NCI-H2227 (cell line): ENCODE measurements around the gene DAP.
"Not testable (repeated sequence)": the region's sequence is repeated elsewhere in the genome, so short reads cannot be mapped to it uniquely, and the experiment has no call there.

Experiments used
- DNase-seq: peaks from one replicate; lab custom pipeline; 2025; ENCODE audit not compliant: unreplicated experiment; lab: John Stamatoyannopoulos, UW

DAP gene

DNA sequence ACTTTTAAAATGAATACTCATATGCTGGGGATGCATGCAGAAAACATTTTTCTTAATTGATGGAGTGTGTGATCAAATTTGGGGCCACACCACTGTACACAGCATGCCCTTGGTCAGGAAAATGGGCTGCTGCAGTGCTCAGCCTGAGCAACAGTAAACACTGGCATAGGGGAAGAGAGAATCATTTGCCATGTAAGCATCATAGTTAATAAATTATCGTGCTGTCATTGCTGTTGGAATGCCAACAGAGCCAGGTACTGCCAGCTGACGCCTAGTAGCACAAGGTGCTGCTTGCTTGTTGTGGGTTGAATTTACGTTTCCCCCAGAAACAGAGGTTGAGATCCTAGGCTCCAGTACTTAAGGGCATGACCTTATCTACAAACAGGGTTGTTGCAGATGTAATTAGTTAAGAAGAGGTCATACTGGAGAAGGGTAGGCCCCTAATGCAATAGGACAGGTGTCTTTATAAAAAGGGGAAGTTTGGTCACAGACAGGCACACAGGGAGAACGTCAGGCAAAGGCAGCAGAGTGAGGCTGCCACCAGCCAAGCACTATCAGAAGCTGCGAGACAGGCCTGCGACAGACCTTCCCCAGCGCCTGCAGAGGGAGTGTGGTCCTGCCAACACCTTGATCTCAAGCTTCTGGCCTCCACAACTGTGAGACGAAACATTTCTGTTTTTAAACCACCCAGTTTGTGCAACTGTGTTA, 25.3 kb downstream of the DAP start:
- DNase-seq: no peak

DNA sequence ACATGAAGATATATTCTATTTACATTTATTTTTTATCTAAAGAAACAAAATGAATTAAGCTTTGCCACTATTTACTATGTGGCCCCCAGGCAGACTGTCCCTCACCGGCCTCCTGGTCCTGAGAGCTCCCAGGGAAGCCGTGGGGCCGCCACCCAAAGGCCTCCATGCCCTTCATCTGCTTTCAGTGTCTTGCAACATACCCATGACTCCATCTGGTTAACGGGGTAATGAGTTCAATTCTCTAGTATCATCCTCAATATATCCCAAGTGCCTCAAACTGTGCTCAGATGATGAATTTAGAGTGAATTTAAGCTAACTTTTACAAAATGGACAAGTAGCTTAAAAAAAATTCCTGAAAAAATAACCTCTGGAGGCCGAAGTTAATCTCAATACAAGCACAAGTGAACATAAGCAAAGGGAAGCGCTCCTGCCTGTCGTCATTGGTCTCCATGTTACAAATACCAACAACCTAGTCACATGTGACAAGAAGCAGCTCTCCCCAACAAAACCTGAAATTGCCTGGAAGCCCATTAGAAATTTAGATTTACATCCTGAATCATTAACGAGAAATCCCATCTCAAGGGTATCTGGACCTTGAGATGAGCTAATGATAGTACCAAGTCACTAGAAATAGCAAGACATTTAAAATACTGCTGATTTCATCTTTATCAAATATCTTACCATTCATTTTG, 26.1 kb downstream of the DAP start:
- no peak for DNase-seq

DNA sequence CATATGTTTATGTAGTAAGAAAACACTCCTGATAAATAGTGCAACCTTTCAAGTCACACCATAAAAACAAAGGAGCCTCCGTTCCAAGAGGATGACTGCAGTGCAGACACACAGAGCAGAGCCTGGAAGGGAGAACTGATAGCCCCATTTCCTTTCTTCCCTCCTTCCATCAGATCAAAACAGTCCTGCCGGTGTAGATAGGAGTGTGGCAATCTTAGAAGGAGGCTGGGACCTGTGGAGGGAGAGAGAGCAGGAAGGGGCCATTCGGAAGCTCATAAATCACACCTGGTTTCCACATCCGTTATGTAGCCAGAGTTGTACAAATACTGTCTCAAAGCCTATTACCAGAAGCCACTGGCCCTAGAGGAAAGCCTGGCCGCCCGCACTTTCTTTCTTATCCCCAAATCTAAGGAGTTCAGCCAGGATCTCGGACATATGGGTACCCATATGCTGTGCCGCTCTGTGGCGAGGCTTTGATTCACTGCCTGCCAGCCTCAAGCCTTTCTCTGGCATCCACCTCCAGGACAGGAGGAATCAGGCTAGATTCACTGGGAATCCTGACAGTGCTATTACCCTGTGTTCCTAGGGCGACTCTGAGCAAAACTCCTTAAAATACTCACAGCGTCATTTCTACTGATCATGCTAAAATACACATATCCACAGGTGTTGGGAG, 26.9 kb downstream of the DAP start:
- DNase-seq: no peak

DNA sequence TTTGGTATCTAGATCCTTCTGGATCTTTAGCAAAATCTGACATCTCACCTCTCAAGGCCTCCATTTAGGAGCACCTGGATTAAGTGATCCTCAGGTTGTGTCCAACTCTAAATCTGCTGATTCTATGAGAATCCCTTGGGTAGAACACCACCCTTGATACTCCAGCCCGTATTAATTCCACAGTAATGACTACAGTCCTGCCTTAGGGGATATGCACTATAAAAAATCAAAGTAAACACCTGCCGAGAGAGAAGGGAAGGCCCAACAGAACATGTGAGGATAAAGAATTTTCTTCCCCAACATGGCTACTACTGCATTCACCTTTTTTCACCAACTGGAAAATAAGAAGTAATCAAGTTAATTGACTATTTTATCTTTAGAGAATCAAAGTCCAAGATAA, 27.6 kb downstream of the DAP start:
- DNase-seq: no peak

DNA sequence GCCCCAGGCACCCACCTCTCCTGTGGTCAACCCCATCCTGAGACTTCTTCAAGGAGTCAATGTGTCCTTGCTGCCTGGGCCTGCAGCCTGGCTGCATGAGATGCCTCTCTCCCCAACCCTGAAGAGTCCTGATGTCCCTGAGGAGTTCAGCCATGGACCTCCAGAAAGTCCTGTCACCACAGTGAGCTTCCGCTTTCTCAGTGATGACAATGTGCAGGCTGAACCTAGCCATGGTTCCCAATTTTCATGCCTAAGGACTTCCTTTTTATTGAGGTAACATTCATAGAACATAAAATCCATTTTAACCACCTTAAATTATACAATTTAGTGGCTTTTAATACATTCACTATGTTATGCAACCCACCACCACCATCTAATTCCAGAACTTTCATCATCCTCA, 29.1 kb downstream of the DAP start:
- no peak for DNase-seq

DNA sequence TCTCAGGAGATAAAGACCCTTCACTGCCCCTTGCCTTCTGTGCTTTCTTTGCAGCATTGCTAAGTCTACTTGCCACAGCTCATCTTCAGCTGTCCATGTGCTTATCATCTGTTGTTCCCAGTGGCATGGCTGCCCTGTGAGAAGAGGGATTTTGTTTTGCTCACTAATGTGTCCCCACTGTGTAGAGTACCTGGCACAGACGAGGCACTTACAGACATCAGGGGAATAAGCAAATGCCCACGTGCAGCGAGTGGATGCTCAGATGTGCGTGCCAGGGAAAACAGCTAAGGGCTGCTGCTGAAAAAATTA, 31.0 kb downstream of the DAP start:
- no peak for DNase-seq

DNA sequence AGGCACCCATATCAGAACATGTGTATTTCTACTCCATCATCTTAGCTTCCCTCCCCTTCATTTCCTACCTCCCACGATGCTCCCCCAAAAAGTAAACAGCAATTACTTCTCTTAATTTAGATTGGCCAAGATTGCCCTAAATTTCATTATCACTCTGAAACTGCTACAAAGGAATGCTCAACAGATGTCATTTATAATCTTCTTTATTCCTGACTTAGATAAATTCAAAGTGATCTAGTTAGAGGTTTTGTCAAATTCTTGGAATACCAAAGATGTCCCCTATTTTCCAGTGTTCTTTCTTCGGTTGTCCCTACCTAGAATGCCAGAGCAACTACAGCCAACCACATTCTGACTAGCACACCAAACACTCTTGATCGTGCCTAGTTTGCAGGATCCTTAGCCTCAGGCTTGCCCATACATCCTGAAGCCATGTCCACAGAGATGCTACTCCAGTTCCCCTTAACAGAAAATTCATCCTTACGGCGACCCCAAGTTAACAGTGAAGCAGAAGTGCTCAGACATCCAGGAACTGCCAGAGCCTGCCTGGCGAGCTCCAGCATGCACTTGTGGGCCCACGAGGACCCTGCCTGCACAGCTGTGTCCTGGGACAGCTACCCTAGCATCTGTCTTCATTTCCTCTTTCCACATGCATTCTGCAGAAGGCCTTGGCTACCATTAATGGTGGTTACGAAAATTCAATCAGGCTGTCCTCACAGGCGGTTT, 31.6 kb downstream of the DAP start:
- no peak for DNase-seq

DNA sequence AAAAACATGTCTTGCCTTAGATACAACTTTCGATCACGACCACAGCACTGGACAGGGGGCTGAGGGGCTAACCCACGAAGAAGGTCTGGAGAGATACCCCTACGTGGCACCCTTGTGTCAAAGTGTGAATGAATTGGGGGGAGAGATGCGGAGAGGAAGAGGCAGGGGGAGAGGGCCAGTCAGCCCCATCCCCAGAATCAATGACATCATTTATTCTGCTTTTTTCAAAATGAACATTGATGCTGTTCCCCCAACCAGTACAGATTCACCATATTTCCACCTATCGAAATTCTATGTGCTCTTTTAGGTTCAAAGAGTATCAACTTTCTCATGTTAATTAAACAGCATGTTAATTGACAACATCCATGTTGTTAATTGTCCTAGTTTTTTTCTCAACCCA, 32.4 kb downstream of the DAP start:
- DNase-seq: no peak

DNA sequence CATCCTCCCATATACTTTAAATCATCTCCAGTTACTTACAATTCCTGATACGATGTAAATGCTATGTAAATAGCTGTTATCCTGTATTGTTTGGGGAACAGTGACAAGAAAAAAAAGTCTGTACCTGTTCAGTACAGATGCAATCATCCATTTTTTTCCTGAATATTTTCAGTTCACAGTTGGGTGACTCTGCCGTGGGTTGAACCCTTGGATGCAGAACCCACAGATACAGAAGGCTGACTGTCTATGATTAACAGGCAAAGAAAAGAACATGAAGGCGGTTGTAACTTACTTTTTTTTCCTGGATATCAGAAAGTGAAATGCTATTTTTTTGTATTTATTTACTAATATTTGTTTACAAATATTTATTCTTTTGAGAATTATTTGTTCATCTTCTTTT, 33.2 kb downstream of the DAP start:
- DNase-seq: no peak

DNA sequence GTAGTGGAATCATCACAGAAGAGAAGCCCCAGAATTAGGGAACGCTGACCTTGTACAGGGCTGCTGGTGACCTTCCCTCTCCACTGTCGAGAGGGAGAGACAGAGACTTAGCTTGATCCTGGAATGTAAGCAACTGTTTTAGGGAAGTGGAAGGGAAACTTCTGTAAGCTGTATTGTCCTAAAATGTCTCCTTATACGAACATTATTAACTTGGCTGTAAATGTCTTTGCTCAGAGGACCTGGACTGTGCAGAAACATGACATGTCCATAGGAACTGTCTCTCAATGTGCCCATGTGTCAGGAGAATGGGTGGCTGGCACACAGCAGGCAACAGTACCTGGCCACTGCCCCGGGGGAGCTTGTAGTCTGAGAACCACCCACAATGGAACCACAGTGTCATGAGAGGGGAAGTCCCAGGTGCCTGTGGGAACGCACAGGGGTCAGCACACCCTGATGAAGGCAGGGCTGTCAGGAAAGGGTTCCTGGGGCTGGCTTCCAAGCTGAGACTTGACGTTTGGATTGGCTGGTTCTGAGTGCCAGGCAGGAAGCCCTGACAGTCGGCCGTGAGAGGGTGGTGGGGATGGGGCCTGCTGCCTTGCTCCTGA, 34.0 kb downstream of the DAP start:
- DNase-seq: no peak

DNA sequence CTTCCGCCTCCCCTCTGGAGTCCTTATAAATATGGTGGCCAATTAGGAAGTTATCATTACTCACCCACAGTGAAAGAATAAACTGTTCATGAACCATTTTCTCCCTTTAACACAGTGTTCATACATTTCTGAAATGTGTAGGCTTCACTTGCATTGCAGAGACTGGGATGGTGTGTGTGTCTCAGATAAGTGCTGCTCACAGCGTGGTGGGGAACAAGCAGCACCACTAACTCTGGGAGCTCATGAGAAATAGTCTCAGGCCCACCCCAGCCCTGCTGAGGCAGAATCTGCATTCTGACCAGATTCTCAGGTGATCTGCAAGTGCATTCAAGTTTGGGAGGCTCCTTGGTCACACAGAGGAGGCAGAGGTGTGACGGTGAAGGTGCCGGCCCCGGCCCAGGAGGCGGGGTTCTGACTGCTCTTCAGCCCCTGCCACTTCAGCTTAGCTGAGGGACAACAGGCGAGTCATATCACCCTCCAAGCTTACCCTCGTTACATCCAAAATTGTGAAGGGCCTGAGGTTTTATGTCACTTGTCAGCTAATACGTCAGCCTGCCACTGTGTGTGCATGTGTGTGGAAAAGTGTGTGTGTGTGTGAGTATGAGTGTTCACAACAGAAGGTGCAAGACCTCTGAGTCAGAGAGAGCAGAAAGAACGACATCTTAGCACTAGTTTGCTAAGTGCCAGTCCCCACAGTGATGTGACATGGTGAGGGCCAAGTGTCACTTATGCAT, 34.7 kb downstream of the DAP start:
- DNase-seq: no peak

DNA sequence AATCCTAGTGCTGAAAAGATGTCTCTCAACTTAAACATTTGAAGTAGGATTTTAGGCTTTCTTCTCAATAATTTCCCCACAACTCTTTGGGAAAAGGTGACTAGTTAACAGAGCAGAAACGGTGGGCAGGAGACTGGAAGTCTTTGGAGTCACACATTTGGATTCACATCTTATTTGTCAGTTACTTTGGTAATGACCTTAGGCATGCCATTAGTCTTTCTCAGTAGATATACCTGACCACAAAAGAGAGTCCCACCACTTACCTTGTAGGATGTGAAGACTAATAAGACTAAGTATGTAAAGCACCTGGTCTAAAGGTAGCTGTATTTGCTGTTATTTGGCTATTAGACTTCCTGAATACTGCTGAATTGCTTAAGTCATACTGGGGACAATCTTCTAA, 35.4 kb downstream of the DAP start:
- no peak for DNase-seq

DNA sequence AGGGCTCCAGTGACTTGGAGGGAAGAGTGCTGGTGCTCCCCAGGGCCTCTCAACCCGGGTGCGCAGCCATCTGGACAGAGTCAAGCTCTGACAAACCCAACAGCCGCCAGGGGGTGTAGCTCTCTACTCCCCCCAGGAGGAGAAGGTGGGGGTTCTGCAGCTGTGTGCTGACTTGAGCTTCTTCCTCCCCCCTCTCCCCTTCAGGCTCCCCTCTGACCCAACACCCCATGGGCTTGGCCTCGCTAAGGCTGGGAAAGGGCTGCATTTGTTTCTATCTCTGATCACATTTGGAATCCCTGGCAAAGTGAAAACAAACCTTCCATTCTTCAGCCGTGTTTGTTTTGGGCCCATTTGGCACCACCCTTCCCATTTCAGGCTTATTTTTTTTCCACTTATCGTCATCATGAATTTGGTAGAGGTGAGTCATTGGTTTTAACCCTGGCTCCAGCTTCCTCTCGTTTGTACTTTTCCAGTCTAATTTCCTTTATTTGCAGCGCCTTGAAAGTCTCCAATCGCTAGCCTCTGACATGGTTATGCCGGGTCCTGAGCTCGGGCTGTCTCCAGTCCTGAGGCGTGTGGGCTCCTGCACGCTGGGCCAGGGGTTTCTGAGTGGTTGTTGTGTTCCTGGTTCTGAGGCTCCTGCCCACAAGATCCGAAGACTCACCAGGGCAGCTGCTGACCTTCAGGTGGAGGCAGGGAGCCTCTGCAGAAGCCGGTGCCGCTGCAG, 36.1 kb downstream of the DAP start:
- no peak for DNase-seq

DNA sequence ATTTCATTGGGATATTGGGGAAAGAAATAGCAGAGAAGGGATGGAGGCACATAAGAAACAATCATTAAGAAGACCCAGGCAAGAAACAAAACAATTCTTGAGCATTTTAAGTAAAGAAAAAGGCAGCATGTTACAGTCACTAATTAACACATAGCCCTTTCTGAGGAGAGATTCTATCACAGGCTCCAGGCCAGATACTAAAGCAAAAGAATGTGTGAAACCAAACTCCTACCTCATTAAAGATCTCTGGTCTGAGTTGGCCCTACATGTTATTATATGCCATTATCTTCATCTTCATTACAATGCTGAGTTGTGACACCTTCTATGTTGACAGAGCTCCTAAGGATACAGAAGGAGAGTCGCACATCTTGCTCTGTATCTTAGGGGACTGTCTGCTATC, 37.5 kb downstream of the DAP start:
- DNase-seq: no peak

DNA sequence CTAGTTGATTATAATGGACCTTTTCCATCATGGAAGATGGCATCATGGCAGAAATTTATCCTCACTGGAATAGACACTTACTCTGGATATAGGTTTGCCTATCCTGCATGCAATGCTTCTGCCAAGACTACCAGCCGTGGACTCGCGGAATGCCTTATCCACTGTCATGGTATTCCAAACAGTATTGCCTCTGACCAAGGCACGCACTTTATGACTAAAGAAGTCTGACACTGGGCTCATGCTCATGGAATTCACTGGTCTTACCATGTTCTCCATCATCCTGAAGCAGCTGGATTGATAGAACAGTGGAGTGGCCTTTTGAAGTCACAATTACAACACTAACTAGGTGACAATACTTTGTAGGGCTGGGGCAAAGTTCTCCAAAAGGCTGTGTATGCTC, 40.3 kb downstream of the DAP start:
- not testable (repeated sequence) for DNase-seq

DNA sequence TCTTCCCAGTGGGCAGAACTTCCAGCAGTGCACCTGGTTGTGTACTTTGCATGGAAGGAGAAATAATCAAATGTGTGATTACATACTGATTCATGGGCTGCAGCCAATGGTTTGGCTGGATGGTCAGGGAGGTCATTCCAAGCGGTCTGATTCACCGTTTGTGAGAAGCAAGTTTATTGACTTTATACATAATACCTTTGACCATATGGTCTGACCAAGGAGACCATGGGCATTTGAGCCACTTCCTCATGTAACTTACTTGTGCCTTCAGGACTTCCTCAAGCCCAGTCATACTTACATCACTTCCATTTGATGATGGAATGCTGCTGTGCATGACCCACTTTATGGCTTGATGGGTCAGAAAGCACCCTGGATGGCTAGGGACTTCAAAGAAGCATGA, 41.1 kb downstream of the DAP start:
- DNase-seq: no peak

DNA sequence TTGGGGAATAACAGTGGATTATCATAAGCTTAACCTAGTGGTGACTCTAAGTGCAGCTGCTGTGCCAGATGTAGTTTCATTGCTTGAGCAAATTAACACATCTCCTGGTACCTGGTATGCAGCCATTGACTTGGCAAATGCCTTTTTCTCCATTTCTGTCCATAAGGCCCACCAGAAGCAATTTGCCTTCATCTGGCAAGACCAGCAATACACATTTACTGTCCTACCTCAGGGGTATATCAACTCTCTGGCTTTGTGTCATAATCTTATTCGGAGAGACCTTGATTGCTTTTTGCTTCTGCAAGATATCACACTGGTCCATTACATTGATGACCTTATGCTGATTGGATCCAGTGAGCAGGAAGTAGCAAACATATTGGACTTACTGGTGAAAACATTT, 42.4 kb downstream of the DAP start:
- DNase-seq: not testable (repeated sequence)

DNA sequence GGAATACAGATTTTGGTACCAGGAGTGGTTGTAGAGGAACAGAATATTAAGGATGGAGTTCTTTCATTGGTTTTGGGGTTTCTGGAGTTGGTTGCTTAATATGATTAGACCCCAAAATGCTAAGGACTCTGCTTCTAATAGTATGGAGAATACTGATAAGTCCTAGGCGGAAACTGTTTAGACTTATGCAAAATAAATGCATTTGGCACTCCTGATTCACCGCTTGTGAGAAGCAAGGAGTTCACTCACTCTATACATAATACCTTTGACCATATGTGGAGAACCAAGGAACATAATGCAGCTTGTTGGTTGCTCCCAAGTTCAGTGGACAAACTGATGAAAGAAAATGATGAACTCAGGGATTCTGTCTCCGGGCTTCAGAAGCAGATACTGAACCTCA, 44.2 kb downstream of the DAP start:
- not testable (repeated sequence) for DNase-seq

DNA sequence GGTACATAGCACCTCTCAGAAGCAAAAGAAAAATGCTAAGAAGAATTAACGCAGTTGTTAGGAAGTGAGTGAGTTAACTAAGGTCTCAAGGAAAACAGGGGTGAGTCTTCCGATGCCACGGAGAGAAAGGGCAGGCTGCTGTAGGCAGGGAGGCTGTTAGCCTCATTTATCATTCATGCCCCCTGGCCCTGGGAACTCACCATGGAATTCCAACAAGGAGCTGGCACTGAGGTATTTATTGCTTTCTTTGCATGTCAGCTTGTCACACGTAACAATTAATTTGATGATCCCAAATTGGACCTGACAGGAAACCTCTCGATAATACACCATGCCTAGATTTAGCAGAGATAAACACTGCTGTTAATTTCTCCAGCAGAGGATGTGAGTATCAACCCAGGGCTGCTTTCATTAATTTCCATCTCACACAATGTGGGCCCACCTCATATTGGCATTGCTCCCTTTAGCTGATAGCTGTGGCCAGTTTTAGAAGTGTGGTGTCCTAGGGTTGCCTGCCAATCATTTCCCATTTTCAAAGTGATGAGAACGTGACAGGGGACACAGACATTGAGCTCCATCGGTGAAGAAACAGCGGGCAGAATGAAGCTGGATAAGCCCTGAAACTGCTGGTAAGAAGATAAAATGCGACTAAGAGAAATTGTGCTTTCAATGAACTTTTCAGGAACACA, 45.3 kb downstream of the DAP start:
- no peak for DNase-seq
